Parathyroid adenoma (tissue), 2 donors: ENCODE measurements around the gene KIF5A.

ENCODE experiments used
- H2AFZ ChIP-seq: fragments of 300-600 bp; sonication (generic); one replicate; pipeline ENCODE4 v1.7.0; 2017; ENCODE audit warnings: antibody characterized with exemption, mild to moderate bottlenecking
- H3K27ac ChIP-seq: fragments of 300-600 bp; sonication (generic); one replicate; pipeline ENCODE4 v1.7.0; 2017
- H3K27me3 ChIP-seq: fragments of 300-600 bp; sonication (generic); one replicate; pipeline ENCODE4 v1.7.0; 2017; ENCODE audit warnings: low read length; ENCODE audit not compliant: control insufficient read depth, insufficient read depth
- H3K36me3 ChIP-seq: fragments of 300-600 bp; sonication (generic); one replicate; pipeline ENCODE4 v1.7.0; 2017; ENCODE audit warnings: low read length; ENCODE audit not compliant: control insufficient read depth, insufficient read depth
- H3K4me1 ChIP-seq: fragments of 300-600 bp; sonication (generic); one replicate; pipeline ENCODE4 v1.7.0; 2017; ENCODE audit warnings: control low read depth
- H3K4me2 ChIP-seq: fragments of 300-600 bp; sonication (generic); one replicate; pipeline ENCODE4 v1.7.0; 2017; ENCODE audit warnings: low read length
- H3K4me3 ChIP-seq: fragments of 300-600 bp; sonication (generic); one replicate; pipeline ENCODE4 v1.7.0; 2017; ENCODE audit warnings: low read depth, low read length
- H3K79me2 ChIP-seq: fragments of 300-600 bp; sonication (generic); one replicate; pipeline ENCODE4 v1.7.0; 2017; ENCODE audit warnings: control low read depth
- H3K9ac ChIP-seq: fragments of 300-600 bp; sonication (generic); one replicate; pipeline ENCODE4 v1.7.0; 2017; ENCODE audit warnings: mild to moderate bottlenecking
- H3K9me3 ChIP-seq: fragments of 300-600 bp; sonication (generic); one replicate; pipeline ENCODE4 v1.7.0; 2017; ENCODE audit warnings: low read length; ENCODE audit not compliant: control insufficient read depth
- CTCF ChIP-seq: fragments of 300-600 bp; sonication (generic); IDR thresholded peaks from one replicate; pipeline ENCODE4 v1.7.0; 2017; ENCODE audit warnings: antibody characterized with exemption, mild to moderate bottlenecking
- donor health status: primary hyperparathyroidism.

Gene KIF5A

GRCh38 chr12:57581802-57582201 lies 32.0 kb downstream of the KIF5A start:
- H3K9ac ChIP-seq: no peak overlapping the region
- no peaks in the 10 kb centered on the region for H3K4me1 ChIP-seq
- no peaks in the 10 kb centered on the region for H3K79me2 ChIP-seq

GRCh38 chr12:57582440-57582839 lies 32.6 kb downstream of the KIF5A start:
- TF ChIP-seq CTCF: no peak
- Histone ChIP-seq H3K4me3 (no peak overlapping the region), H3K79me2 (no peaks in the 10 kb centered on the region), H3K4me1 (no peaks in the 10 kb centered on the region), H2AFZ (no peak overlapping the region), H3K27me3 (no peaks in the 10 kb centered on the region), H3K27ac (no peak overlapping the region), H3K9ac (no peak overlapping the region), H3K9me3 (no peaks in the 10 kb centered on the region), H3K4me2 (no peak overlapping the region), H3K36me3 (no peaks in the 10 kb centered on the region)

More at GRCh38 chr12:57581802-57582201, 32.0 kb downstream of the KIF5A start:
- H3K4me3 ChIP-seq: no peak overlapping the region
- H3K27me3 ChIP-seq: no peaks in the 10 kb centered on the region
- TF ChIP-seq CTCF: no peak
- H2AFZ ChIP-seq: no peak overlapping the region
- no peaks in the 10 kb centered on the region for H3K36me3 ChIP-seq
- no peaks in the 10 kb centered on the region for H3K9me3 ChIP-seq
- no peak overlapping the region for H3K4me2 ChIP-seq
- H3K27ac ChIP-seq: no peak overlapping the region

GRCh38 chr12:57583008-57583831 lies 33.4 kb downstream of the KIF5A start:
- no peak overlapping the region for H2AFZ ChIP-seq
- H3K4me1 ChIP-seq: no peaks in the 10 kb centered on the region
- H3K27me3 ChIP-seq: no peaks in the 10 kb centered on the region
- no peak overlapping the region for H3K4me3 ChIP-seq
- H3K27ac ChIP-seq: no peak overlapping the region
- peak; percentile 95 for TF ChIP-seq CTCF
- H3K9ac ChIP-seq: no peak overlapping the region
- no peaks in the 10 kb centered on the region for H3K36me3 ChIP-seq
- no peaks in the 10 kb centered on the region for H3K9me3 ChIP-seq
- H3K79me2 ChIP-seq: no peaks in the 10 kb centered on the region
- H3K4me2 ChIP-seq: no peak overlapping the region

GRCh38 chr12:57584050-57584449 lies 34.2 kb downstream of the KIF5A start:
- H3K9ac ChIP-seq: no peak overlapping the region
- TF ChIP-seq CTCF: no peak

GRCh38 chr12:57584690-57585089 lies 34.8 kb downstream of the KIF5A start:
- no peaks in the 10 kb centered on the region for H3K4me1 ChIP-seq
- no peaks in the 10 kb centered on the region for H3K27me3 ChIP-seq
- no peaks in the 10 kb centered on the region for H3K79me2 ChIP-seq
- no peak overlapping the region for H3K4me3 ChIP-seq
- no peaks in the 10 kb centered on the region for H3K9me3 ChIP-seq
- no peak for TF ChIP-seq CTCF
- H2AFZ ChIP-seq: no peak overlapping the region
- no peak overlapping the region for H3K27ac ChIP-seq
- no peak overlapping the region for H3K4me2 ChIP-seq
- H3K9ac ChIP-seq: no peak overlapping the region
- H3K36me3 ChIP-seq: no peaks in the 10 kb centered on the region

More at GRCh38 chr12:57584050-57584449, 34.2 kb downstream of the KIF5A start:
- no peak overlapping the region for H2AFZ ChIP-seq
- no peak overlapping the region for H3K27ac ChIP-seq
- no peak overlapping the region for H3K4me2 ChIP-seq
- no peaks in the 10 kb centered on the region for H3K9me3 ChIP-seq
- H3K4me3 ChIP-seq: no peak overlapping the region
- no peaks in the 10 kb centered on the region for H3K79me2 ChIP-seq
- no peaks in the 10 kb centered on the region for H3K36me3 ChIP-seq
- no peaks in the 10 kb centered on the region for H3K27me3 ChIP-seq
- H3K4me1 ChIP-seq: no peaks in the 10 kb centered on the region
